Endothelial cell of umbilical vein (primary cell): ENCODE data around the gene DPP3. TPM values are rescaled to one million over a fixed set of nuclear protein-coding genes. Genes with fewer than 3 reads are reported as not detected.

ENCODE experiments used
- BruUV-seq: library from RNA; stranded (reverse); fragments of 400-500 nt; replicated peaks from 2 replicates; lab custom pipeline; 2021; lab: Mats Ljungman, UMichigan
- CTCF ChIA-PET: fragments of 300-600, 350-600 bp; sonication (Branson Sonifier 250); formaldehyde crosslinking; loops from one replicate; lab custom pipeline; 2021; ENCODE audit warnings: antibody characterized with exemption, inconsistent platforms; lab: Charles Lee
- POLR2A ChIA-PET: fragments of 300-600, 350-600 bp; sonication (Branson Sonifier 250); formaldehyde crosslinking; loops from one replicate; lab custom pipeline; 2021; ENCODE audit warnings: antibody characterized with exemption, inconsistent platforms; lab: Charles Lee
- DNase-seq: peaks from one replicate; pipeline ENCODE4 v3.0.0-alpha.2; 2011; ENCODE audit warnings: low read depth, low spot score
- FAIRE-seq: peaks from 2 replicates; lab custom pipeline; 2011; peaks lifted over from hg19 to GRCh38; lab: Jason Lieb, UNC
- H2AFZ ChIP-seq: 2 replicates; pipeline ENCODE4 v1.6.0; 2012; ENCODE audit warnings: low read depth, low read length, control low read depth, inconsistent platforms
- H3K27ac ChIP-seq: 2 replicates; pipeline ENCODE4 v1.5.1; 2011; ENCODE audit warnings: low read depth, mild to moderate bottlenecking, control low read depth, low read length, moderate library complexity; ENCODE audit not compliant: insufficient read depth
- H3K27me3 ChIP-seq, 2 experiments: 2 replicates each; pipeline versions ENCODE4 v1.6.0 to v1.6.1; 2011; ENCODE audit warnings: low read length in 2 of 2, mixed read lengths in 1 of 2; ENCODE audit not compliant: control insufficient read depth in 2 of 2, insufficient read depth in 2 of 2
- H3K36me3 ChIP-seq, 2 experiments: 2 replicates in 1 of 2; 3 replicates in 1 of 2; pipeline ENCODE4 v1.5.1; 2011; ENCODE audit warnings: low read length in 2 of 2, mild to moderate bottlenecking in 1 of 2, moderate library complexity in 1 of 2; ENCODE audit not compliant: control insufficient read depth in 2 of 2, insufficient read depth in 2 of 2; ENCODE audit errors: extremely low read depth in 1 of 2
- H3K4me1 ChIP-seq: 3 replicates; pipeline ENCODE4 v1.5.1; 2011; ENCODE audit warnings: mild to moderate bottlenecking, low read length; ENCODE audit not compliant: control insufficient read depth, insufficient read depth; ENCODE audit errors: extremely low read depth
- H3K4me2 ChIP-seq: 2 replicates; pipeline ENCODE4 v1.6.1; 2011; ENCODE audit warnings: low read length, control low read depth, mixed read lengths; ENCODE audit not compliant: insufficient read depth
- H3K4me3 ChIP-seq, 3 experiments: fragments of 200-600 bp in 1 of 3; sonication (generic), shearing (Covaris generic) in 1 of 3; replicated peaks in 1 of 3; 2 replicates each; pipeline ENCODE4 v1.5.1; 2011 to 2016; ENCODE audit warnings: control low read depth in 3 of 3, low read length in 3 of 3, mild to moderate bottlenecking in 2 of 3, inconsistent platforms in 1 of 3, low read depth in 1 of 3, moderate library complexity in 1 of 3; ENCODE audit not compliant: insufficient read depth in 1 of 3
- H3K79me2 ChIP-seq: 2 replicates; pipeline ENCODE4 v1.6.0; 2012; ENCODE audit warnings: low read length, inconsistent platforms; ENCODE audit not compliant: control insufficient read depth, insufficient read depth
- H3K9ac ChIP-seq: replicated peaks from 2 replicates; pipeline ENCODE3; 2011; ENCODE audit warnings: low read length, control low read depth; ENCODE audit not compliant: insufficient read depth; ENCODE audit errors: extremely low read depth
- H3K9me1 ChIP-seq: replicated peaks from 3 replicates; pipeline ENCODE4 v1.6.0; 2011; ENCODE audit warnings: mild to moderate bottlenecking, low read length; ENCODE audit not compliant: control insufficient read depth, insufficient read depth; ENCODE audit errors: extremely low read depth
- H3K9me3 ChIP-seq: replicated peaks from 2 replicates; pipeline ENCODE4 v1.5.1; 2012; ENCODE audit warnings: low read length, inconsistent platforms; ENCODE audit not compliant: control insufficient read depth, insufficient read depth
- H4K20me1 ChIP-seq: replicated peaks from 2 replicates; pipeline ENCODE3; 2011; ENCODE audit warnings: mild to moderate bottlenecking, low read length; ENCODE audit not compliant: control insufficient read depth, insufficient read depth; ENCODE audit errors: extremely low read depth
- CTCF ChIP-seq, 2 donors: IDR thresholded peaks; 1 replicate in 1 of 2; 2 replicates in 1 of 2; pipeline ENCODE4 v1.5.1; 2011; ENCODE audit warnings: low read length in 2 of 2, mild to moderate bottlenecking in 2 of 2, moderate library complexity in 2 of 2, control low read depth in 1 of 2, inconsistent platforms in 1 of 2, low read depth in 1 of 2; ENCODE audit not compliant: insufficient read depth in 1 of 2; ENCODE audit errors: extremely low read depth in 1 of 2
- EZH2 ChIP-seq: IDR thresholded peaks from 2 replicates; pipeline ENCODE4 v1.6.1; 2012; ENCODE audit warnings: borderline replicate concordance, low read depth, mild to moderate bottlenecking, moderate library complexity, low read length, inconsistent platforms; ENCODE audit not compliant: severe bottlenecking
- FOS ChIP-seq: IDR thresholded peaks from 2 replicates; pipeline ENCODE4 v1.6.1; 2011; ENCODE audit warnings: mild to moderate bottlenecking, low read length, moderate library complexity, borderline replicate concordance; ENCODE audit not compliant: insufficient read depth
- GATA2 ChIP-seq: IDR thresholded peaks from 2 replicates; pipeline ENCODE4 v1.7.0; 2011; ENCODE audit warnings: low read depth, mild to moderate bottlenecking, moderate library complexity, mixed read lengths, low read length; ENCODE audit not compliant: insufficient read length, insufficient read depth
- JUN ChIP-seq: IDR thresholded peaks from 2 replicates; pipeline ENCODE4 v1.6.1; 2011; ENCODE audit warnings: borderline replicate concordance, low read depth; ENCODE audit not compliant: insufficient read length, insufficient read depth
- MAX ChIP-seq: IDR thresholded peaks from 2 replicates; pipeline ENCODE4 v1.6.1; 2011; ENCODE audit not compliant: insufficient read depth, insufficient read length
- MYC ChIP-seq: IDR thresholded peaks from one replicate; pipeline ENCODE4 v1.6.1; 2011; ENCODE audit warnings: mild to moderate bottlenecking, low read depth, low read length
- POLR2A ChIP-seq: IDR thresholded peaks from 2 replicates; pipeline ENCODE4 v1.6.1; 2012; ENCODE audit warnings: low read depth, mild to moderate bottlenecking, control low read depth, low read length
- POLR2AphosphoS5 ChIP-seq: IDR thresholded peaks from 2 replicates; pipeline ENCODE4 v1.6.1; 2012; ENCODE audit warnings: low read depth, mild to moderate bottlenecking, control low read depth, low read length, moderate library complexity; ENCODE audit not compliant: insufficient read depth
- dilution Hi-C: fragments of 300-500 bp; cut with MboI; formaldehyde crosslinking; loops from one replicate; pipeline ENCODE4 v1.15.0; 2019; ENCODE audit warnings: low sequenced_read_pairs; ENCODE audit not compliant: extremely low pct_ligation_motif_present
- intact Hi-C: fragments of 100-400 bp; cut with micrococcal nuclease; formaldehyde crosslinking; loops from one replicate; pipeline ENCODE4 v1.10.0; 2022
- polyA plus RNA-seq, 4 experiments: library from polyadenylated mRNA; depleted of rRNA in 3 of 4; stranded (reverse) in 3 of 4; unstranded in 1 of 4; fragments of >200 nt; gene quantifications; 2 replicates each; pipeline versions ENCODE4 v1.2.1 to v1.2.3, GENCODE V29; 2011 to 2012; ENCODE audit warnings: missing spikeins in 1 of 4
- total RNA-seq: library from RNA; stranded (reverse); gene quantifications from 2 replicates; pipeline ENCODE4 v1.2.3, GENCODE V29; 2021

The DPP3 gene
- total and polyA plus RNA-seq, 2 donors (not counting 3 experiments of a cell fraction or from before 2014, with no cell fraction given), result 46.4 to 50.4 TPM

- intact Hi-C loops, result no loop called here
- CTCF ChIA-PET, result interaction anchor here (0.8 to 1.6 kb wide), 3 partner anchors 20 to 70 kb away, joined by 3 to 5 read pairs (median 5); partner anchors contain the start of gene MRPL11
- H3K9ac ChIP-seq, result no peak overlapping the region
- POLR2A ChIA-PET, result no interaction called here
- H3K4me3 ChIP-seq, result no peak overlapping the region
- dilution Hi-C loops, result no loop called here
- H3K9me3 ChIP-seq, result no peaks in the 10 kb centered on the region
- H3K27me3 ChIP-seq, result peaks cover 6 to 7% of the 10 kb centered on the region in 2 experiments
- H3K4me1 ChIP-seq, result no peaks in the 10 kb centered on the region
- no peak overlapping the region for H3K27ac ChIP-seq
- H2AFZ ChIP-seq, result no peak overlapping the region
- BruUV-seq, result no TSS peak
- DNase-seq (no peak), FAIRE-seq (no peak)
- no peaks in the 10 kb centered on the region for H3K9me1 ChIP-seq
- H3K4me2 ChIP-seq, result no peak overlapping the region
- no peaks in the 10 kb centered on the region for H4K20me1 ChIP-seq
- no peaks in the 10 kb centered on the region for H3K79me2 ChIP-seq
- no peak for TF ChIP-seq FOS
- no peak for TF ChIP-seq EZH2
- TF ChIP-seq GATA2, result no peak
- no peak for TF ChIP-seq POLR2AphosphoS5
- no peak for TF ChIP-seq MYC
- no peak for TF ChIP-seq CTCF (IDR thresholded peaks at IDR 0.05; ENCODE audit: extremely low read depth in 1 of 2, insufficient read depth in 1 of 2, low read depth in 1 of 2, low read length in 2 of 2)
- TF ChIP-seq POLR2A, result no peak
- TF ChIP-seq JUN, result no peak
- TF ChIP-seq MAX, result no peak
- H3K36me3 ChIP-seq, result no peaks in the 10 kb centered on the region
These were observed 21.0 kb upstream of the DPP3 start for GRCh38 chr11:66459138-66459778.
